ENCODE measurements around the gene FAM53B.
"Not testable (repeated sequence)": the region's sequence is repeated elsewhere in the genome, so short reads cannot be mapped to it uniquely, and the experiment has no call there.

The FAM53B gene

GRCh38 chr10:124594240-124594639, 149.9 kb downstream of the FAM53B start:
- no peak for DNase-seq

GRCh38 chr10:124593431-124593985, 150.7 kb downstream of the FAM53B start:
- no peak for DNase-seq

DNA sequence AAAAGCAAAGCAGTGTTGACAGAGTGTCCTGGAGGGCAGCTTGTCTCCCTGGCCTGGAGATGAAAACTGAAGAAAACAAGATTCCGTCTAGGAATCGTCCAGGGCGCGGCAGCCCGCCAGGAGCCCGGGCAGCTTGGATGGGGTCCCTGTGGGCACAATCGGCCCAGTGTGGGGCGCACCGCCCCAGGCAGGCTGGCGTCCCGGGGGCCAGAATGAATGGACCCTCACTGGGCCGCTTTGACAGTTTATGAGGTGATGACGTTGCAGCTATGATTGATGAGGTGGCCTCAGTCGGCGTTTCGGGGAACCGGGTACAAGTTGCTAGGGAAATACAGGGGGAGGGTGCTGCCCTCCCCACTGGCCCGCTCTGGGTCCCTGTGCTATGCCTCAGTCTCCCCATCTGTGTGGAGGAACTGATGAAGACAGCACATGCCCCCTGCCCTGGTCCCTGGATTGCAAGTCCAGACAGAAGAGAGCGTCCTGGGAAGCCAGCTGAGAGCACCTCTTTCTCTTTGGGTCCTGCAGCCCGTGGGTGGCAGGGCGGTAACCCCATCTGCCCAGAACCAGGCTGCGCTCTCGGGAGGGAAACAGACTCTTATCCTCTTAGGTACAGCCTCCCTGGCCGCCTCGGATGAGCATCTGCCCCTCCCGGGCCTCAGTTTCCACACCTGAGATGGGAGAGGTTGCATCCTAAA, 151.3 kb downstream of the FAM53B start:
- DNase-seq = no peak

GRCh38 chr10:124592101-124592500, 152.1 kb downstream of the FAM53B start:
- DNase-seq = no peak

DNA sequence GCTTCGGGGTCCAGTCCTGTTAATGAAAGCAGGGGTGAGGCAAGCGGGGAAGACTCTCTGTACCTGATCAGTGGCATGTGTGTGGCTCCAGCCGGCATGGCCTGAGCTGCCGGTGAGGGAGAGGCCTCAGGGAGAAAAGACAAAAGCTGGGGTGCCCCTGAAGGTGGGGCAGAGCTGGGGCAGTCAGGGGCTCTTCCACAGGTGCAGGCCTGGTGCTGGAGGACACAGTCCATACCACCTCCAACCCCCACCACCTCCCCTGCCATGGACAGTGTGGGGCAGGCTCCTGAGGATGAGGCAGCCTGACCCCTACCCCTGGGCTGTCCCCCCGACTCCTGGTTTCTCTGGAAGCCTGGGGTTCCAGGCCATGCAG, 153.1 kb downstream of the FAM53B start:
- DNase-seq = no peak

DNA sequence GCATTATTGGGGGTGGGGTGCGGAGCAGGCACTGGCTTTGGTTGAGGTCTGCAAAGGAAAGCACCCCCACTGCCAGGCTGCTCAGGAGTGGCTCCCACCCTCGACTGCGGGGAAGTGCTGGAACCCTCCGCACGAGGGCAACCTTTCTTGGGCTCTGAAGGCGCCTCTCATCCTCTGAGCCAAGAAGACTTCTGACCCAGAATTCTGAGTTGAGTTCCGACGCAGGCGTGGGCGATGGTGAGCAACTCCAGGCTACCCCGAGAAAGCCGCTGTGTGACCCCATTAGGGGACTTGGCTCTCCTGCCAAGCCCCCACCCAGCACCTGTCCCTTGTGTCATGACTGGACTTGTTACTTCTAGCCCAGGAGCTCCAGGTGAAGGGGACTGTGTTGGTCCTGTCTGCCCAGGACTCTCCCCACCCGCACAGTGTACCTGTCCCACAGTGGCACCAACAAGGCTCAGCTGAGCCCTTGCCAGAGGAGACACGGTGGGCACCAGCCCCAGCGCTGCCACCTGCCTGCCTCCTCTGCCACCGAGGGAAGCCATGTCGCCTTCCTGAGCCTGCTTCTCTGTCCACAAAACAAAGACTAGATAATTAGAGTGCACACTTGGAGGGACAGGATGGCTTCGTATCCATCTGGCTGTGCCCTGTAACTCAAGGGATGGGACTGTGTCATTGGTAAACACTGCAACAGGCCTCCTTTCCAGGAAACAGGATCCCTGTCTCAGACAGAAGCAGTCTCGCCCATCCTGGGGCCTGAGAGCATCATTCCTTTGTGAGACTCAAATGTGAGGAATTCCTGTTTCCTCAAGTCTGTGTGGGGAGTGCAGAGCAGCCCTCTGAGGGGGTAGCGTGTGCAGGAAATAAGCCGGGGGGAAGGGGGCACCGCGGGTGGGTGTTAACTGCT, 153.7 kb downstream of the FAM53B start:
- DNase-seq = no peak

DNA sequence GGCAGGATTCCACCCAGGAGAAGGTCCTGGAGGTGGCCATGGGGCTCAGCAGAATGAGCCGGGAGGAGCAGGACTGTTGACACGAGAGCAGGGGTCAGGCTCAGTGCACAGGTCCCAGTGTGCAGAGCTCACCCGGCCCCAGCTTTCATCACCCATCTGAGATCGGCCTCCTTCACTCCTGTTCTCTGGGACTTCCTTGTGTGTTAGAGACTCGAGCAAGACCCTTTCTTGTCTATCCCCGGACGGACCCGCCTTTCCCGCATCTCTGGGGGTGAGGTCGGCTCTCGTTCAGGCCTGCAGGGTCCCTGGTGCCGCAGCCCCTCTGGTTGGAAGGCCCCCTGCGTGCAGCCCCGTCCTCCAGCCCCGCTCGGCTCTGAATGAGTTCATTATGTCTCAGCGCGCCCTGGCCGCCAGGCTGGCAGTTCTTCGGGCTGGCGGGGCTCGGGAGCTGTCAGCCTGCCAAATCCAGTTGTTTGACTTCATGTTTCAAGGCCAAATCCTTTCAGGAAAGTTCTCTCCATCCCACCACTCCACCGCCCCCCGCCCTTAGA, 154.6 kb downstream of the FAM53B start:
- no peak for DNase-seq

DNA sequence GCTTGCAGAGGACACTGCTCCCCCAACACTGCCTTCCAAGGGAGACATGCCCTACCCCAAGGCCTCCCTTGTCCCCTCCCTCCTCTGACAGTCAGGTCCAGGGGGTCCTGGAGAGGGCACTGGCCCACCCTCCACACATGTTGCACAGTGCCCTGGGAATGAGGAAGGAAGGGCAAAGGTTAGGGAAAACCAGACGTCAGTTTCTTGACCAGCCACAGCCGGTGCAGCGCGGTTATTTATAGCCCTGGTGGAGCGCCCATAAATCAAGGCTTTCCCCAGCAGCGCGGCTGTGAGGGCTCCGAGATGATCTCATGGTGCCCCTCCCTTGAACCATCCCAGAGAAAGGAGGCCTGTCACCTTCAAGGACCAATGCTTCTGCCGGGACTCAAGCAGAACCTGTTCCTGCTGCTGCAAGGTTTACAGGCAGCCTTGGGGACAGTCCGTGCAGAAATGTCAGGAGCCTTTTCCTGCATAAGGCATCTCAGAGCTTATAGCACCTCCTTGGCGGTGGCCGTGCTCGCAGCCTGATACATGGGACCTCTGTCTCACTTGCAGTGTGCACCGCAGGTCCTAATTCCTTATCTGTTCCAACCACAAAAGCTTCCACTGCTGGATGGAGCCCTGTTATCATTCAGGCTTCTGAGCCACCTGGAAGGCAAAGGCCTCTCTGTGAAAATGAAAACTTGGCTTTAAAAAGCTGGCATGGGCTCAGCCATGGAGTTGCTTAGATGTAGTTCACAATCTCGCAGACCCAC, 155.3 kb downstream of the FAM53B start:
- DNase-seq = no peak

GRCh38 chr10:124588341-124588735, 155.8 kb downstream of the FAM53B start:
- DNase-seq = not testable (repeated sequence)

- no peak for DNase-seq
These were observed 156.4 kb downstream of the FAM53B start for GRCh38 chr10:124587811-124588211.

DNA sequence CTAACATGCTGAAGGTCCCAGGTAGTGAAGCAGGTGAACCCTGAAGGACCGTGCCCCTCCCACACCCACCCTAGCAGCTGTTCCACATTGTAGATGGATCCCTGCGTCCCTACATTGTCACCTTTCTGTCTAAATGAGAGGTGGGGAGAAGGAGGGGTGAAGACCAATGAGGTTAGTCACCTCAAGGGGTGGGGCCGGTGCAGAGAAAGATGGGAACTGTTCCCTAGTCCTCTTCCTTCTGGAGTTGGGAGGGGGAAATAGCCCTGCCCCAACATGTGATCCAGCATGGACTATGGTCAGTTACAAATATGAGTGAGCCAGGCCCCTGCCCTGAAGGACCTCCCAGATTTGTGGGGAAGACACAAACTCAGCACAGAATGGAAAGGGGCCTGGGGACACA, 158.0 kb downstream of the FAM53B start:
- no peak for DNase-seq

DNA sequence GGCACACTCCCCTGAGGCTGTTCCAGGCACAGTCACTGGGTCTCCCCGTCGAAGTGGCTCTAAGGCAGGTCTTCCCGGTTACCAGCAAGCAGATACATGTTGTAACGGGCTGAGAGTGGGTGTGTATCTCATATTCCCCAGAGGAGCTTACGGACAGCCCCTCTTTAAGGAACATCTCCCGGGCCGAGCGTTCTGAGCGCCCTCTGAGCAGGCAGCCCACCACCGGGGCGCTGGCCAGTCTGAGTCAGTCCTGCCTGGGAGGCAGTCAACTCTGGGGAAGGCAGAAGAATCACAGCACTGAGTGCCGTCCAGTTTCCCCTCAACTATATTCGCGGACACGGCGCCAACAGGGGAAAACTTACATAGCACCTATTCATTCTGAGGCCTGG, 165.2 kb downstream of the FAM53B start:
- DNase-seq = no peak

DNA sequence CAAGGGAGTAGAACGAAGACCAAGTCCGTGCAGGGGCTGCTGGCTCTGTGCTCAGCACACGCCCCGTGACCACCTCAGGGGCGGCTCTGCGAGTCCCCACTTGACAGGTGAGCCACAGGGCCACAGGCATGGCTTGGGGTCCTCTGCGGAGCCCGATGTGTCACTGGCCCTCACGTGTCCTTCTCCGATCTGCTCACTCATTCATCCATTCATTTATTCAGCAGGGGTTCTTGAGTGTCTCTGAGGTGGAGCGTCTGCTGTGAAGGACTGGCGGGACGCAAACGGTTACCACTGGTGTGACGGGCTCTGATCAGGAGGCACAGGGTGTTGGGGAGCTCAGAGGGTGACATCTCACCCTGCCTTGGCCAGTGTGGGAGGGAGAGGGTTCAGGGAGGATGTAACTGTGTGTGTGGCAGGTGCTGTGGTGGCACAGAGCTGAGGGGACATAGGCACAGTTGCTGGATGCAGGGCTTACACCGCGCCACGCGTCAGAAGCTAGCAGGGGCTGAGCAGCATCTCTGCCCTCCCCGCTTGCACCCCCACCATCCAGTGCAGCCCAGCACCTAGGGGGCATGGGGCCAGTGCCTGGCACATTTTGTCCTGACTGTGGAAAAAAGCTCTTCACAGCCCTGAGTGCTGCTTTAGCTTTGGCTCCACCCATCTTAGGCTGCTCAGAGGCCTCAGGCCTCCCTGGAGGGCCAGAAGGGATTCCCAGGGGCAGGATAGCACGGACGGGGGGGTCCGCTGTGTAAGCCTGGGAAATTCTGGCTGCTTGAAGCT, 165.8 kb downstream of the FAM53B start:
- DNase-seq = no peak

- no peak for DNase-seq
These were observed 166.5 kb downstream of the FAM53B start for GRCh38 chr10:124577651-124578050.

DNA sequence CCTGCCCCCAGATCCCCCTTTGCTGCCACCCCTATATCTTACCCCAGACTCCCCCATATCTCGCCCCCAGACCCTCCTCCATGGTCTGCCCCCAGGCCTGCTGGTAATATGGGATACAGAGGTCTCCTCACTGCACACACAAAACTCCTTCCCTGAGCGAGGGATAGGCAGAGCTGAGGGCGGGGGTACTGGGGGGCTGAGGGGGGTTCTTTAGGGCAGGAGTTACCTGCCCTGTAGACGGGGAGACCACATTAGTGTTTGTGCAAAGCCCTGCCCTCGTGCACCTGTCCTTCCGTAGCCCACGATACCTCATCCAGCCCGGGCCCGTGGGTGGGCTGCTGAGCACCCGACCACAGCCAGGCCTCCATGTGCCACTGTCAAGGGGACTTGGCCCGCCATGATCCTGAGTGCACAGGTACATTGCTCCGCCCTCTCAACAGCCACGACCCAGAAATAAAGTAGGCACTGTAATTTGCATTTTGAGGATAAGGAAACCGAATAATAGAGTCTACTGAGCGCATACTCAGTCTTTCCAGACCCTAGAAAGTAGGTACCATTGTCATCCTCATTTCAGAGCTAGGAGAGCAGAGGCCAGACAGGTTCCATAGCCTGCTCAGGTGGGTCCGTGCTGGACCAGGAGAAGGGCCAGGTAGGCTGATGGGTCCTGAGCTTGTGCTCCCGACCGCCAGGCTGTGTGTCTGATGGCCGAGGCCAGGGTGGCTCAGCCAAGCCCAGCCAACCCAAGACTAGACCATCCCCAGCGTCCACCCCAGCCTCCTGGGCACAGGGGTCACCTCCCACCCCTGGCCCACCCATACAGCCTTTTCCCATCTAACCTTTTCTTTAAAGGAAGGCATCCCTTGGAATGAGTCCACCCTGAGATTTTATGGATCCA, 167.4 kb downstream of the FAM53B start:
- no peak for DNase-seq

DNA sequence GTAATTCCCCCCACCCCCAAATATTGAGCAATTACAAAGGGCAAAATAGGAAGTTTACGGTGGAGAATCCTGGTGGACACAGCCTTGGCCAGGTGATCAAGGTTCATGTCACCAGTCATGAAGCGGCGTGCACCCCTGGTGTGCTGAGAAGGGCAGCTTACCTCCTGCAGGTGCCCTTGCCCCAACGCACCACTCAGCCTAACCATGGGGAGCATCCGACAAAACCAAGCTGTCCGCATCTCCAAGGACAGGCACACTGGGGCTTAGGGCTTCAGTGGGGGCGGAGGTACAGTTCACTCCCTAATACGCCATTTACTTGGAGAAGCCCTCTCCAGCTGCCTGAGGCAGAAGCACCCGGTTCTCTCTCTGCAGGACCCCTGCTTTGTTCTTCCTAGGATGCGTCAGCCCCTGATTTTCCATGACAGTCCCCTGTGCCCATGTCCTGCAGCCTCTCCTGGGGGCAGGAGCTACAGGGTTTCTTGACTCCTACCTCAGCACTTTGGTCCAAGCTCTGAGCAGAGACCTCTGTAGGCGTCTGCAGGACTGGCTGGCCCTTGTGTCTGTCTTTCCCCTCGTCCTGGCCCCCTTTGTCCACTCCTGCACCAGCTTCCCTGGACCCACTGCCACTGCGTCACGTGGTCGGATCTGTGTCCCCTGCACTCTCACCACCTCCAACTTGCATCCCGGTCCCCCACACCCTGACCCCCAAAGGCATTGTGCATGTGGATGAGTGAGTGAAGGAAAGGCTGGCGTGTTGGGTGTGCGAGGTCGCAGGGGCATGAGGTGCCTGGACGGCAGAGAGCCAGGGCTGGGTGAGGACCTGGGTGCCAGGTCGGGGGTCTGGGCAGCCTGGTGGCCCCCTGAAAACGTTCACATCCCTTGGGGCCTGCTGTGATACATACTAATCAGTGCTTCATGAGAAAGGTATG, 168.8 kb downstream of the FAM53B start:
- DNase-seq = no peak

GRCh38 chr10:124574456-124575070, 169.6 kb downstream of the FAM53B start:
- DNase-seq = no peak

GRCh38 chr10:124573726-124574455, 170.3 kb downstream of the FAM53B start:
- DNase-seq = no peak

GRCh38 chr10:124572751-124573150, 171.4 kb downstream of the FAM53B start:
- DNase-seq = no peak
